ENCODE results near the gene MXD1.

Gene MXD1

GRCh38 chr2:69907216-69907615 is 7.7 kb upstream of the MXD1 start:
- H2AFZ ChIP-seq (ENCODE audit: low read length): no peak overlapping the region
- no peak overlapping the region for H3K14ac ChIP-seq (ENCODE audit: low read length)
- no peak overlapping the region for H3K4me3 ChIP-seq (ENCODE audit: low read length in 2 of 2)
- no peak overlapping the region for H4K91ac ChIP-seq (ENCODE audit: low read depth, low read length, poor library complexity)
- no peaks in the 10 kb centered on the region for H3K27me3 ChIP-seq (ENCODE audit: control insufficient read depth in 3 of 3, insufficient read depth in 3 of 3, low read depth in 1 of 3, low read length in 3 of 3)
- no peak overlapping the region for H3K23ac ChIP-seq (ENCODE audit: low read depth, low read length, poor library complexity)
- peaks cover 9 to 81% of the 10 kb centered on the region in 2 donors for H3K36me3 ChIP-seq (replicated peaks in 1 of 2; ENCODE audit: control insufficient read depth in 2 of 2, insufficient read depth in 2 of 2, low read length in 2 of 2)
- H3K79me1 ChIP-seq (ENCODE audit: low read depth, low read length): no peaks in the 10 kb centered on the region
- H3K9me3 ChIP-seq (replicated peaks in 1 of 2; ENCODE audit: control insufficient read depth in 2 of 2, insufficient read depth in 1 of 2, low read depth in 1 of 2, low read length in 2 of 2): no peaks in the 10 kb centered on the region
- no peak overlapping the region for H2BK12ac ChIP-seq (ENCODE audit: low read length)
- no peak overlapping the region for H4K8ac ChIP-seq (ENCODE audit: low read depth, low read length)
- no peak overlapping the region for H3K18ac ChIP-seq (ENCODE audit: low read length)
- no peak overlapping the region for H3K4ac ChIP-seq (ENCODE audit: low read length)
- no peak overlapping the region for H2AK5ac ChIP-seq (ENCODE audit: low read depth, low read length)
- no peak overlapping the region for H3K9ac ChIP-seq (ENCODE audit: low read depth, low read length, poor library complexity)
- no peak overlapping the region for H3K27ac ChIP-seq (replicated peaks; ENCODE audit: low read length)
- H2BK120ac ChIP-seq (ENCODE audit: low read depth, low read length): no peak overlapping the region
- no peak for DNase-seq (ENCODE audit: low spot score)
- H2BK15ac ChIP-seq (ENCODE audit: low read length): no peak overlapping the region
- H2BK5ac ChIP-seq (ENCODE audit: low read length): no peak overlapping the region
- H3K4me1 ChIP-seq (ENCODE audit: control insufficient read depth in 2 of 2, insufficient read depth in 1 of 2, low read depth in 1 of 2, low read length in 2 of 2): no peaks in the 10 kb centered on the region
- no peak overlapping the region for H3K4me2 ChIP-seq (ENCODE audit: insufficient read depth, low read length, poor library complexity, severe bottlenecking)

GRCh38 chr2:69911985-69912563 is 2.8 kb upstream of the MXD1 start:
- Histone ChIP-seq H3K18ac (ENCODE audit: low read length) (no peak overlapping the region), H2BK120ac (ENCODE audit: low read depth, low read length) (no peak overlapping the region), H3K79me1 (ENCODE audit: low read depth, low read length) (peaks cover 2% of the 10 kb centered on the region), H4K91ac (ENCODE audit: low read depth, low read length, poor library complexity) (no peak overlapping the region), H2BK15ac (ENCODE audit: low read length) (no peak overlapping the region), H3K4me2 (ENCODE audit: insufficient read depth, low read length, poor library complexity, severe bottlenecking) (no peak overlapping the region), H3K27me3 (ENCODE audit: control insufficient read depth in 3 of 3, insufficient read depth in 3 of 3, low read depth in 1 of 3, low read length in 3 of 3) (no peaks in the 10 kb centered on the region), H3K23ac (ENCODE audit: low read depth, low read length, poor library complexity) (no peak overlapping the region), H3K4me1 (ENCODE audit: control insufficient read depth in 2 of 2, insufficient read depth in 1 of 2, low read depth in 1 of 2, low read length in 2 of 2) (peaks cover 0 to 2% of the 10 kb centered on the region in 2 donors), H2AK5ac (ENCODE audit: low read depth, low read length) (no peak overlapping the region), H3K9me3 (replicated peaks in 1 of 2; ENCODE audit: control insufficient read depth in 2 of 2, insufficient read depth in 1 of 2, low read depth in 1 of 2, low read length in 2 of 2) (no peaks in the 10 kb centered on the region), H2AFZ (ENCODE audit: low read length) (no peak overlapping the region), H4K8ac (ENCODE audit: low read depth, low read length) (no peak overlapping the region), H3K4me3 (ENCODE audit: low read length in 2 of 2) (no peak overlapping the region), H3K27ac (replicated peaks; ENCODE audit: low read length) (no peak overlapping the region), H3K9ac (ENCODE audit: low read depth, low read length, poor library complexity) (no peak overlapping the region), H3K36me3 (replicated peaks in 1 of 2; ENCODE audit: control insufficient read depth in 2 of 2, insufficient read depth in 2 of 2, low read length in 2 of 2) (peaks cover 4 to 48% of the 10 kb centered on the region in 2 donors), H2BK12ac (ENCODE audit: low read length) (no peak overlapping the region), H3K4ac (ENCODE audit: low read length) (no peak overlapping the region), H2BK5ac (ENCODE audit: low read length) (no peak overlapping the region), H3K14ac (ENCODE audit: low read length) (no peak overlapping the region)
- peak; percentile 41 for DNase-seq (ENCODE audit: low spot score)
- no CpG with 5 or more reads among the region's 2 CpGs for WGBS, 2 donors (ENCODE audit: extremely low coverage in 2 of 2, insufficient read length in 2 of 2, insufficient replicate concordance in 1 of 2)

DNA sequence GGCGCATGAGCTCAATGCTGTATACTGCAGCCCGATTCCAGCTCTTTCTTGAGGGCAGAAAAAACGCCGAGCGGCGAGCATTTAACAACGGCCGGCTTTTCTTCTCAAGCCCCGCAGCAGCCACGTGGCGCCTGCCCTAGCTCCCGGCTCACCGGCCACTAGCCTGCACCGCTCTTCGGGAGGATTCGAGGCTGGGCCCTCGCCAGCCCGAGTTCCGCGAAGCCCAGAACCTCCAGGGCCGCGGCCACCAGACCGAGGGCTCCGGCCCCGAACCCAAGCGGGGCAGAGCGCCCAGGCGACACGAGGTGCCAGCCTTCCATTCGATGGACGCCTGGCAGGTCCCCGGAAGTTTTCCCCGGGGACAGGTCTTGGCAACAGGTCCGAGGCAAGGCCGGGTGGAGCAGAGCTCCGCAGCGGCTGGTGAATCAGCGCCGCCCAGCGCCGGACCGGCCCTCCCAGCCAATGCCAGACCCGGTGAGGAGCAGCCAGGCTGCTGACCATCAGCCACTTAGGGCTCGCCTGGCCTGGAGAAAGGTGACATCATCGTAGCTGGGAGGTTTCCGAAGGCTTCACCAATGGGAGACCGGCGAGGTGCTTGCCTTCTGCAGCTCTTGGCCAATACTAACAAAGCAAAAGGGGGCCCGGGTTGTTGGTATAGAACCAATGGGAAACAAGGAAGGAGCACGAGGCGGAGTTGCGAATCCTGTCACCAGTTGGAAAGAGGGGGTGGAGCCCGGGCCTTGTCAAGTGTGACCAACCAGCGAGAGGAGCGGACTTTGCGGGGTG is 552 bp upstream of the MXD1 start:
- peaks cover 2 to 33% of the 10 kb centered on the region in 2 donors for H3K36me3 ChIP-seq (replicated peaks in 1 of 2; ENCODE audit: control insufficient read depth in 2 of 2, insufficient read depth in 2 of 2, low read length in 2 of 2)
- H3K9me3 ChIP-seq (replicated peaks in 1 of 2; ENCODE audit: control insufficient read depth in 2 of 2, insufficient read depth in 1 of 2, low read depth in 1 of 2, low read length in 2 of 2): no peaks in the 10 kb centered on the region
- peak overlapping the region; percentile 75 for H2BK5ac ChIP-seq (ENCODE audit: low read length)
- H2AK5ac ChIP-seq (ENCODE audit: low read depth, low read length): peak overlapping the region; percentile 71
- peak; percentile 100 for DNase-seq (ENCODE audit: low spot score)
- peaks cover 0 to 2% of the 10 kb centered on the region in 2 donors for H3K4me1 ChIP-seq (ENCODE audit: control insufficient read depth in 2 of 2, insufficient read depth in 1 of 2, low read depth in 1 of 2, low read length in 2 of 2)
- H3K9ac ChIP-seq (ENCODE audit: low read depth, low read length, poor library complexity): peak overlapping the region; percentile 93
- WGBS, 2 donors (ENCODE audit: extremely low coverage in 2 of 2, insufficient read length in 2 of 2, insufficient replicate concordance in 1 of 2): no CpG with 5 or more reads among the region's 56 CpGs
- H3K14ac ChIP-seq (ENCODE audit: low read length): no peak overlapping the region
- peak overlapping the region; percentile 72 to 86 for H3K4me3 ChIP-seq (ENCODE audit: low read length in 2 of 2)
- no peak overlapping the region for H4K8ac ChIP-seq (ENCODE audit: low read depth, low read length)
- H2BK12ac ChIP-seq (ENCODE audit: low read length): no peak overlapping the region
- H2BK120ac ChIP-seq (ENCODE audit: low read depth, low read length): no peak overlapping the region
- H2BK15ac ChIP-seq (ENCODE audit: low read length): no peak overlapping the region
- H3K27ac ChIP-seq (replicated peaks; ENCODE audit: low read length): peak overlapping the region; percentile 89
- peak overlapping the region; percentile 99 for H3K4me2 ChIP-seq (ENCODE audit: insufficient read depth, low read length, poor library complexity, severe bottlenecking)
- peak overlapping the region; percentile 99 for H3K18ac ChIP-seq (ENCODE audit: low read length)
- peak overlapping the region; percentile 48 for H3K23ac ChIP-seq (ENCODE audit: low read depth, low read length, poor library complexity)
- no peaks in the 10 kb centered on the region for H3K27me3 ChIP-seq (ENCODE audit: control insufficient read depth in 3 of 3, insufficient read depth in 3 of 3, low read depth in 1 of 3, low read length in 3 of 3)
- no peak overlapping the region for H4K91ac ChIP-seq (ENCODE audit: low read depth, low read length, poor library complexity)
- H3K79me1 ChIP-seq (ENCODE audit: low read depth, low read length): peaks cover 2% of the 10 kb centered on the region
- H3K4ac ChIP-seq (ENCODE audit: low read length): no peak overlapping the region
- H2AFZ ChIP-seq (ENCODE audit: low read length): peak overlapping the region; percentile 91

DNA sequence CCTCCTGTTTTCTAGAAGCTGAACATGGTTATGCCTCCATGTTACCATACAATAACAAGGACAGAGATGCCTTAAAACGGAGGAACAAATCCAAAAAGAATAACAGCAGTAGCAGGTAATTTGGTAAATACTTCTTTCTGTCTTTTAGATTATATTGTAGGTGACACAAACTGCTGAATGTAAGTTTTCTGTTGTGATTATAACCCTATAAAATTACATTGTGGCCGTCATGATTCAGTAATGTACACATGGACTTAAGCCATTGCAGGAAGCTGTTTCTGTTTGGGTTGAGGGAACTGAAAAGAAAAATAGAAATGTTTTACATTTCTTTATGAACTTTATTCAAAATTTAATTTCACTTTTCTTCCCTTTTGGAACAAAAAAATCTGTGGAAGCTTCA is 1.2 kb downstream of the MXD1 start:
- Histone ChIP-seq H3K4ac (ENCODE audit: low read length) (no peak overlapping the region), H3K4me3 (ENCODE audit: low read length in 2 of 2) (peak overlapping the region in 1 of 2 donors; percentile 72)
- WGBS, 2 donors (ENCODE audit: extremely low coverage in 2 of 2, insufficient read length in 2 of 2, insufficient replicate concordance in 1 of 2): no CpG with 5 or more reads among the region's 2 CpGs

More for the DNA sequence above, 1.2 kb downstream of the MXD1 start:
- H2BK15ac ChIP-seq (ENCODE audit: low read length): no peak overlapping the region
- no peak overlapping the region for H3K4me2 ChIP-seq (ENCODE audit: insufficient read depth, low read length, poor library complexity, severe bottlenecking)
- no peak overlapping the region for H4K8ac ChIP-seq (ENCODE audit: low read depth, low read length)
- no peak overlapping the region for H2AFZ ChIP-seq (ENCODE audit: low read length)
- no peak for DNase-seq (ENCODE audit: low spot score)
- no peak overlapping the region for H4K91ac ChIP-seq (ENCODE audit: low read depth, low read length, poor library complexity)
- no peak overlapping the region for H3K18ac ChIP-seq (ENCODE audit: low read length)
- no peak overlapping the region for H2BK12ac ChIP-seq (ENCODE audit: low read length)
- no peak overlapping the region for H3K27ac ChIP-seq (replicated peaks; ENCODE audit: low read length)
- H3K4me1 ChIP-seq (ENCODE audit: control insufficient read depth in 2 of 2, insufficient read depth in 1 of 2, low read depth in 1 of 2, low read length in 2 of 2): peaks cover 0 to 2% of the 10 kb centered on the region in 2 donors
- H2BK120ac ChIP-seq (ENCODE audit: low read depth, low read length): no peak overlapping the region
- H3K9ac ChIP-seq (ENCODE audit: low read depth, low read length, poor library complexity): no peak overlapping the region
- H3K9me3 ChIP-seq (replicated peaks in 1 of 2; ENCODE audit: control insufficient read depth in 2 of 2, insufficient read depth in 1 of 2, low read depth in 1 of 2, low read length in 2 of 2): no peaks in the 10 kb centered on the region
- no peaks in the 10 kb centered on the region for H3K27me3 ChIP-seq (ENCODE audit: control insufficient read depth in 3 of 3, insufficient read depth in 3 of 3, low read depth in 1 of 3, low read length in 3 of 3)
- peaks cover 2% of the 10 kb centered on the region for H3K79me1 ChIP-seq (ENCODE audit: low read depth, low read length)
- H3K23ac ChIP-seq (ENCODE audit: low read depth, low read length, poor library complexity): no peak overlapping the region
- H2AK5ac ChIP-seq (ENCODE audit: low read depth, low read length): no peak overlapping the region
- no peak overlapping the region for H3K14ac ChIP-seq (ENCODE audit: low read length)
- H2BK5ac ChIP-seq (ENCODE audit: low read length): no peak overlapping the region
- peaks cover 4 to 30% of the 10 kb centered on the region in 2 donors for H3K36me3 ChIP-seq (replicated peaks in 1 of 2; ENCODE audit: control insufficient read depth in 2 of 2, insufficient read depth in 2 of 2, low read length in 2 of 2)

All from neuronal stem cell (in vitro differentiated cells).